CD4-positive, alpha-beta T cell treated with Interleukin-15 for 4 hours (primary cell): ENCODE measurements around the gene NNAT.

Experiments
- DNase-seq: peaks from one replicate; pipeline ENCODE4 v3.0.0-alpha.2; 2020; ENCODE audit warnings: low spot score

NNAT gene

GRCh38 chr20:37566590-37567330 is 45.7 kb downstream of the NNAT start:
- DNase-seq: no peak

- no peak for DNase-seq
These were observed 46.2 kb downstream of the NNAT start for GRCh38 chr20:37567331-37567665.

- no peak for DNase-seq
These were observed 46.9 kb downstream of the NNAT start for GRCh38 chr20:37567671-37568588.

GRCh38 chr20:37570419-37570818 is 49.4 kb downstream of the NNAT start:
- DNase-seq: no peak

- no peak for DNase-seq
These were observed 50.0 kb downstream of the NNAT start for GRCh38 chr20:37571033-37571432.
